Ectodermal cell (in vitro differentiated cells): ENCODE data around the gene ATG3.
"Not testable (repeated sequence)": the region's sequence is repeated elsewhere in the genome, so short reads cannot be mapped to it uniquely, and the experiment has no call there.

ENCODE experiments used
- H3K27ac ChIP-seq: 2 replicates; pipeline ENCODE4 v1.7.0; 2013; ENCODE audit warnings: mild to moderate bottlenecking, low read depth, low read length; ENCODE audit not compliant: insufficient read depth, poor library complexity, severe bottlenecking
- H3K27me3 ChIP-seq: 2 replicates; pipeline ENCODE4 v1.7.0; 2013; ENCODE audit warnings: mild to moderate bottlenecking, low read length; ENCODE audit not compliant: insufficient read depth, control insufficient read depth, poor library complexity, severe bottlenecking
- H3K36me3 ChIP-seq: one replicate; pipeline ENCODE4 v1.7.0; 2013; ENCODE audit warnings: low read length; ENCODE audit not compliant: control insufficient read depth, insufficient read depth
- H3K4me1 ChIP-seq: one replicate; pipeline ENCODE4 v1.7.0; 2013; ENCODE audit warnings: low read length; ENCODE audit not compliant: control insufficient read depth, insufficient read depth
- H3K4me3 ChIP-seq: 2 replicates; pipeline ENCODE4 v1.7.0; 2013; ENCODE audit warnings: low read depth, low read length, control low read depth; ENCODE audit not compliant: insufficient read depth
- H3K9me3 ChIP-seq: 2 replicates; pipeline ENCODE4 v1.7.0; 2013; ENCODE audit warnings: mild to moderate bottlenecking, low read length, moderate library complexity; ENCODE audit not compliant: control insufficient read depth
- WGBS, 2 experiments: methylation state at CpG; one replicate each; pipeline ENCODE4 v1.1.7; 2013; ENCODE audit warnings: missing lambda C conversion rate in 2 of 2; 5-methylcytosine and 5-hydroxymethylcytosine counted together

ATG3 gene

GRCh38 chr3:112503304-112503972 lies 58.3 kb downstream of the ATG3 start:
- Histone ChIP-seq H3K4me3 (no peak overlapping the region), H3K9me3 (no peaks in the 10 kb centered on the region), H3K27ac (no peak overlapping the region), H3K4me1 (no peaks in the 10 kb centered on the region), H3K36me3 (no peaks in the 10 kb centered on the region), H3K27me3 (no peaks in the 10 kb centered on the region)
- WGBS, 2 experiments = 88 to 92% methylated on average over 4 of the region's 4 CpGs

GRCh38 chr3:112500621-112501020 lies 61.1 kb downstream of the ATG3 start:
- no peaks in the 10 kb centered on the region for H3K27me3 ChIP-seq
- H3K27ac ChIP-seq = no peak overlapping the region
- H3K4me1 ChIP-seq = no peaks in the 10 kb centered on the region
- 100% methylated on average over 1 of the region's 2 CpGs; no CpG with 5 or more reads in 1 of the 2 experiments for WGBS, 2 experiments
- no peak overlapping the region for H3K4me3 ChIP-seq
- no peaks in the 10 kb centered on the region for H3K36me3 ChIP-seq
- no peaks in the 10 kb centered on the region for H3K9me3 ChIP-seq

DNA sequence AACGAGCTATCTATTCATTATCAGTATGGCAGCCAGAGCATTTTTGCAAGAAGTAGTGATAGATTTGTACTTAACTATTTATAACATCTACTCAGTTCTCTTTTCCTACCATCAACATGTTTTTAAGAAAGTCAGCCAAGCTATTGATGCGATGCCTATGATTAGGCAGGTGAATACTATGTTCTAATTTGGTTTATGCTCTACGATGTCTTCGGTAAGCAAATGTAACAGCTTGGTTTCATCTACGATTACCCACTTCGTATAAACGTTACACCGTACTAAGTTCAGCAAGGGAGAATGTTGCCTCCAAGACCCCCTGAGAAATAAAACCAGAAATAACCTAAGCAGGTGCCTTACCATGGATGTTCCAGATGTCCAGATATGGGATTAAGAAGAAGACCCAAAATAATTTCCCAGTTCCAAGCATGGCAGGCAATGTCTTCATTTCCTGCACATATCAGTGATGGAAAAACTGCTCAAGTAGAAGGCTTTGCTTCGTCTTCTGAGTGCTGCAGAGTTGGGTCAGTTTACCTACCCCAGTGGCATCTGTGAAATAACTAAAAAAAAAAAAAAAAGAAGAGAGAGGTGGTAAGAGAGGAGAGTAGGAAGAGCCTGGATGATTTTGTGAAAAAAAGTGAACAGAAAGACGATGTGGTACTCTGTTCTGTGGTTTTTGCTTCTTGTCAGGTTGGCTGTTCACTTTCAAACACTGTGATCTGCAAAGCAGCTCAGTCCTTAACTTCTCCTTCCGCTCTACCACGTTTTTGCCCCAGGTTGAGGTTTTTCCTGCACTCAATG lies 62.6 kb downstream of the ATG3 start, which contains the start of gene BTLA:
TSS of gene BTLA (minus strand) at position 559 of the 798 bp plus-strand sequence. CDS start at position 445, 114 bp downstream.
- Histone ChIP-seq H3K36me3 (no peaks in the 10 kb centered on the region), H3K4me1 (no peaks in the 10 kb centered on the region), H3K4me3 (no peak within 1 kb of the TSS), H3K27me3 (no peaks in the 10 kb centered on the region), H3K9me3 (no peaks in the 10 kb centered on the region), H3K27ac (no peak within 1 kb of the TSS)
- WGBS, 2 experiments = 94 to 95% methylated on average over 12 of the region's 12 CpGs

DNA sequence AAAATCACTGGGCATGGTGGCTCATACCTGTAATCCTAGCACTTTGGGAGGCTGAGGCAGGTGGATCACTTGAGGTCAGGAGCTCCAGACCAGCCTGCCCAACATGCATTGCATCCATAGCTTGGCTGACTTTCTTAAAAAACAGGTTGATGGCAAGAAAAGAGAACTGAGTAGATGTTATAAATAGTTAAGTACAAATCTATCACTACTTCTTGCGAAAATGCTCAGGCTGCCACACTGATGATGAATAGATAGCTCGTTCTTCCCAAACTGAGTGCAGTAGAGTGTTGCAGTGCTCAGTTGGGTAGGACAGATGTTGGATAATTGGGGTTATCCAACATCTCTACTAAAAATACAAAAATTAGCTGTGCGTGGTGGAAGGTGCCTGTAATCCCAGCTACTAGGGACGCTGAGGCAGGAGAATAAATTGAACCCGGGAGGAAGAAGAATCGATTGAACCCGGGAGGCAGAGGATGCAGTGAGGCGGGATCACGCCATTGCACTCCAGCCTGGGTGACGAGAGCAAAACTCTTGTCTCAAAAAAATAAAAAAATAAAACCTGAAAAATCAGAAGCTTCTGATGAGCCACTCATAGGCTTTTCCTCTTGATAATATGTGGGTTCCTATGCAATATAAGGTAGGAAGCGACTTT lies 63.7 kb downstream of the ATG3 start:
- no peaks in the 10 kb centered on the region for H3K9me3 ChIP-seq
- WGBS, 2 experiments = 94% methylated on average over 10 of the region's 11 CpGs
- H3K27ac ChIP-seq = no peak overlapping the region

DNA sequence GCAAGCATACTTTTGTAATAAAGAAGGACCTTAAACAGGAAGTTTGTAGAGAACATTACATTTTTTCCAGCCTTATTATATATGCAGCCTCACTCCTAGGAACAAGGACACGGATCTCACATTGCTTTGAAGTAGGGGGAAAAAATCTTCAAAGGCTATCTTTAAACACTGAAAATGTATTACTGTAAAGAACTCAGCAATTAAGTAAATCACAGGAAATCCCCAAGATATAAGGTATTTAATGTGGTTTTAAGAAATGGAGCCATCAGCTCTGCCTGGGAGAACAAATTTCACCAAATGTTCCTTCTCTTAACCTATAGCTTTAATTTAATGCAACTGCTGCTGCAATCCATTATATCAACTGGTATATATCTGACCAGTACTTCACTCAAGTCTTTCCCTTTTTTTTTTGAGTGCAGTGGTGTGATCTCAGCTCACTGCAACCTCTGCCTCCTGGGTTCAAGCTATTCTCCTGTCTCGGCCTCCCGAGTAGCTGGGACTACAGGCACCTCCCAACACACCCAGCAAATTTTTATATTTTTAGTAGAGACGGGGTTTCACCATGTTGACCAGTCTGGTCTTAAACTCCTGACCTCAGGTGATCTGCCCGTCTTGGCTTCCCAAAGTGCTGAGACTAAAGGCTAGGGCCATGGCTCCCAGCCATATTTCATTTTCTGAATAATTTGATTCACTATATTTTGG lies 65.2 kb downstream of the ATG3 start:
- 96 to 100% methylated on average over 4 to 5 of the region's 5 CpGs for WGBS, 2 experiments
- H3K27ac ChIP-seq = no peak overlapping the region
- H3K27me3 ChIP-seq = no peaks in the 10 kb centered on the region
- no peaks in the 10 kb centered on the region for H3K4me1 ChIP-seq
- H3K36me3 ChIP-seq = no peaks in the 10 kb centered on the region
- no peak overlapping the region for H3K4me3 ChIP-seq
- H3K9me3 ChIP-seq = no peaks in the 10 kb centered on the region

More for the DNA sequence above, 63.7 kb downstream of the ATG3 start:
- Histone ChIP-seq H3K4me3 (no peak overlapping the region), H3K27me3 (no peaks in the 10 kb centered on the region), H3K36me3 (no peaks in the 10 kb centered on the region), H3K4me1 (no peaks in the 10 kb centered on the region)

- H3K36me3 ChIP-seq, H3K9me3 ChIP-seq, H3K27ac ChIP-seq, H3K4me1 ChIP-seq, H3K4me3 ChIP-seq, H3K27me3 ChIP-seq: not testable (repeated sequence)
- WGBS, 2 experiments = 82 to 91% methylated on average over 2 to 3 of the region's 3 CpGs
Measured at GRCh38 chr3:112494448-112494767, 67.4 kb downstream of the ATG3 start.

DNA sequence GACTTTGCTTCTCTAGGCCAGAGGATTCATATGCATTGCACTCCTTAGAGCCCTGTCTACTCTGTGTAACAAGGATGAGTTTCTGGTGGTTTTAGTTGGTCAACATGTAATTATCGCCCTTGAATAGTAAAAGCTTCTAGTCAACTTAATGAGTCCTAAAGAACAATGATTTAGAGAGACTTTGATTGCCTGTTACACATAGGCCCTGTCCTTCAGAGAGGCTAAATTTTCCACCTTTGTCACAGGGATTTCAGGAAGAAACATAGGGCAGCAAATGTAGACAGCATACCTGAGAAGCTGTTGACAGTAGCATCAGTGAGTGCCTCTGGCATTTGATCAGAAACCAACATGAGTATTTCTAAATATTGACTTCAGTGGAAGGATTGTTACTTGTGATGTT lies 69.6 kb downstream of the ATG3 start:
- Histone ChIP-seq H3K4me3 (no peak overlapping the region), H3K36me3 (no peaks in the 10 kb centered on the region), H3K9me3 (no peaks in the 10 kb centered on the region), H3K27ac (no peak overlapping the region), H3K4me1 (no peaks in the 10 kb centered on the region), H3K27me3 (no peaks in the 10 kb centered on the region)
- WGBS, 2 experiments = 100% methylated on average over 1 of the region's 1 CpG

DNA sequence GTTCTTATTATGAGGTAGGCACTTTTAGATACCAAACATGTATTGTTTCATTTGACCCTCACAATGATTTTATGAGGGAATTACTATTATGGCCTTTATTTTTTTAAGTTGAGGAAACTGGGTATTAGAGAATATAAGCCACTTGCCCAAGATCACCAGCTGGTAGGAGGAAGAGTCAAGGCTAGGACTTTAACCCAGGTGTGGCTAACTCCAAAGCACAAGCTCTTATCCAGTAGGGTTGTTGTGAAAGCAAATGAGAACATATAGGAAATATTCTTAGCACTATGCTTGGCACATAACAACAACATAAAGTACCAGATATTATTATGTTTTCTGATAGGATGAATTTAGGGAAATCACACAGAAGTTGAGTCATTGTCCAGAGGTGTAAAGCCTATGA lies 70.4 kb downstream of the ATG3 start:
- Histone ChIP-seq H3K27me3 (no peaks in the 10 kb centered on the region), H3K27ac (no peak overlapping the region), H3K4me3 (no peak overlapping the region), H3K4me1 (no peaks in the 10 kb centered on the region), H3K36me3 (no peaks in the 10 kb centered on the region), H3K9me3 (no peaks in the 10 kb centered on the region)

DNA sequence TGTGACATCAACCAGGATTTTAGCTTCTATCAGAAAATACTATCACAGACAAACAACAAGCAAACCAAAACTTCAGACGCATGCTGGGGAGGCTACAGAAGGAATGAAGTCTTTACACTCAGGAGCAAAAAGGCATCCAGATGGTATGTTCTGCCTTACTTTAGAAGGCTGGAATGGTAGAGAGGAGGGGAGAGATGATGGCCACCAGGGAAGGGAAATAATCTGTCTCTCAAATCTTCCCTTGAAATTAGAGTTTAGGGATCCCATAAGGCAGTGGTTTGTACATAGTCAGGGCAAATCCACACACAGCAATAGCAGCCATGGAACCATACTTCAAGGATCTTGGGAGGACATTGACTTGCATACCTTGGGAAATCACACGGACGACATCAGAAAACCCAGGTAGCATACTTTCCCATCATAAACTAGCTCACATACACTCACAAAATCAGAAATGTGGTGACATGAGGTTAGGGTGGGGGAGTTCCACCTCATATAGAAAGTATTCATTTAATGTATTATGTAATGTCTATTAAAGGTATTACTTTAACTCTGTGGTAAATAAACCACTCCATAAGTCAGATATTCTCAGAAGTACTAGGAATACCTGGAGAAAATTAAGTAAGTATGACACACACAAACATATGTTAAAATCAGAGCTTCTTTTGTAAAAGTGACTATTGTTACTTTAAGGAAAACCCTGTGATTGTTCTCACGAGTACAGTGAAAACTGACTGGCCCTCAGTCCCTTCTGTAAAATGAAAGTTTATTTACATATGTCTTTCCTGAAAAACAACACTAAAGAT lies 71.9 kb downstream of the ATG3 start:
- H3K27ac ChIP-seq = no peak overlapping the region
- no peaks in the 10 kb centered on the region for H3K36me3 ChIP-seq
- H3K4me1 ChIP-seq = no peaks in the 10 kb centered on the region
- no peak overlapping the region for H3K4me3 ChIP-seq
- 81 to 95% methylated on average over 4 of the region's 4 CpGs for WGBS, 2 experiments
- no peaks in the 10 kb centered on the region for H3K9me3 ChIP-seq
- H3K27me3 ChIP-seq = no peaks in the 10 kb centered on the region
